GM21529 (cell line): ENCODE measurements around the gene POP4.
A peak's percentile ranks its signal among the peaks of the same experiment; 100 is the strongest.
"Not testable (repeated sequence)": the region's sequence is repeated elsewhere in the genome, so short reads cannot be mapped to it uniquely, and the experiment has no call there.

Experiments
- ATAC-seq: cut with Tn5 transposase; IDR thresholded peaks from one replicate; pipeline ENCODE4 v1.9.1; 2021; ENCODE audit not compliant: unreplicated experiment

POP4 gene

GRCh38 chr19:29610574-29611271 lies 4.6 kb downstream of the POP4 start:
- ATAC-seq: peak; percentile 69

- no peak for ATAC-seq
Observed at GRCh38 chr19:29612121-29612520, 6.0 kb downstream of the POP4 start.

GRCh38 chr19:29612801-29613595 lies 6.9 kb downstream of the POP4 start:
- no peak for ATAC-seq

GRCh38 chr19:29614046-29614445 lies 8.0 kb downstream of the POP4 start:
- no peak for ATAC-seq

GRCh38 chr19:29614780-29615179 lies 8.7 kb downstream of the POP4 start:
- ATAC-seq: no peak

- ATAC-seq: no peak
Observed at GRCh38 chr19:29615891-29616425, 9.9 kb downstream of the POP4 start.

GRCh38 chr19:29616541-29616940 lies 10.5 kb downstream of the POP4 start:
- ATAC-seq: no peak

GRCh38 chr19:29617366-29618266 lies 11.5 kb downstream of the POP4 start:
- no peak for ATAC-seq

- ATAC-seq: no peak
Observed at GRCh38 chr19:29618434-29618833, 12.4 kb downstream of the POP4 start.

- no peak for ATAC-seq
Observed at GRCh38 chr19:29618871-29619270, 12.8 kb downstream of the POP4 start.

- no peak for ATAC-seq
Observed at GRCh38 chr19:29620931-29621351, 14.9 kb downstream of the POP4 start.

GRCh38 chr19:29622166-29623070 lies 16.3 kb downstream of the POP4 start:
- ATAC-seq: no peak

GRCh38 chr19:29623726-29624488 lies 17.8 kb downstream of the POP4 start:
- no peak for ATAC-seq

- no peak for ATAC-seq
Observed at GRCh38 chr19:29624489-29625185, 18.6 kb downstream of the POP4 start.

GRCh38 chr19:29625186-29625651 lies 19.1 kb downstream of the POP4 start:
- no peak for ATAC-seq

- no peak for ATAC-seq
Observed at GRCh38 chr19:29626386-29626785, 20.3 kb downstream of the POP4 start.

- ATAC-seq: not testable (repeated sequence)
Observed at GRCh38 chr19:29626832-29627231, 20.7 kb downstream of the POP4 start.

GRCh38 chr19:29628661-29629385 lies 22.7 kb downstream of the POP4 start:
- no peak for ATAC-seq
